Vagina (tissue), 2 donors: Measurements from ENCODE around the gene L3MBTL1.

Source experiments
- CTCF ChIP-seq, 3 experiments: fragments of 450-650 bp in 2 of 3; fragments of 200-600 bp in 1 of 3; sonication (generic) in 1 of 3; IDR thresholded peaks; one replicate each; pipeline ENCODE4 v1.5.1; 2017 to 2019; ENCODE audit warnings: antibody characterized with exemption in 3 of 3, mild to moderate bottlenecking in 2 of 3, moderate library complexity in 2 of 3
- POLR2A ChIP-seq, 2 donors: fragments of 450-650 bp; IDR thresholded peaks; one replicate each; pipeline ENCODE4 v1.6.1; 2017; ENCODE audit warnings: antibody characterized with exemption in 2 of 2, mild to moderate bottlenecking in 2 of 2, moderate library complexity in 2 of 2

- TF ChIP-seq CTCF (IDR thresholded peaks at IDR 0.05) (no peak), POLR2A (IDR thresholded peaks at IDR 0.05) (no peak)
Measured at GRCh38 chr20:43492101-43492500, 15.4 kb upstream of the L3MBTL1 start.
